HG02938 (cell line): Measurements from ENCODE around the gene HHEX.
A peak's percentile ranks its signal among the peaks of the same experiment; 100 is the strongest.
"Not testable (repeated sequence)": the region's sequence is repeated elsewhere in the genome, so short reads cannot be mapped to it uniquely, and the experiment has no call there.

Experiments
- ATAC-seq: cut with Tn5 transposase; IDR thresholded peaks from one replicate; pipeline ENCODE4 v1.9.1; 2021; ENCODE audit warnings: mild to moderate bottlenecking, moderate library complexity; ENCODE audit not compliant: unreplicated experiment

HHEX gene

DNA sequence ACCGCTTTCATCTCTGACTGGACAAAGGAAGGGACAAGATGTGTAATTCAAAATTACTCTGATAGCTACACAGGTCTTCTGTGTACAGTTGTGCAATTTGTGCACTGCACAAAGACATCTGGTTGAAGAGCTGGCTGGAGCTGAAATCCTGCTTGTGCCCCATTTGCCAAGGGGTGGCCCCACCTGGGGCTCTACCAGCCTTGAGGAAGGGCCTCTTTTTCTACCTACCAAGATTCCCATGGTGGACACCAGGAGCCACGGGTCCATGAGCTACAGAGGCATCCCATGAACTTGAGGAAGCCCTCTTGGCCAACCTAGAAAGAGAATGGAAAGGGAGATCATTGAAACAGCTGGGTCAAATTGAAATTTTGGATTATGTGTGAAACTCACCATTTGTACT, 43.2 kb downstream of the HHEX start:
- no peak for ATAC-seq

DNA sequence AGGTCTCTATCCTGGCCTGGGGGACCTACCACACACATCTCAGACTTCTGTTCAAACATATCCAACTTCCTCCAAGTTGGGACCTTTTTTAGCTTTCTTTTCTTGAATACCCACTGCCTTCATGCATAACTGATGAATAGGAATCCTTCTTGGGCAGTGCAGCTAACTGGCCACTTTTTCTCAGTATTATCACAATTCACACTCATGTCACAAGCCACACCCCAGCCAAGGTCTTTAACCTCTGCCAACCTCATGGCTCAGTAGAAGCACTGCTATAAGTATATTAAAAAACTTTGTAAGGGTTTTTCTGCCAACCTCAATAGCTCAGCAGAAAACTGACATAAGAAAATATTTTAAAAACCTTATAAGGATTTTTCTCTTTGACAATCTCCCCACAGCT, 44.5 kb downstream of the HHEX start:
- no peak for ATAC-seq

DNA sequence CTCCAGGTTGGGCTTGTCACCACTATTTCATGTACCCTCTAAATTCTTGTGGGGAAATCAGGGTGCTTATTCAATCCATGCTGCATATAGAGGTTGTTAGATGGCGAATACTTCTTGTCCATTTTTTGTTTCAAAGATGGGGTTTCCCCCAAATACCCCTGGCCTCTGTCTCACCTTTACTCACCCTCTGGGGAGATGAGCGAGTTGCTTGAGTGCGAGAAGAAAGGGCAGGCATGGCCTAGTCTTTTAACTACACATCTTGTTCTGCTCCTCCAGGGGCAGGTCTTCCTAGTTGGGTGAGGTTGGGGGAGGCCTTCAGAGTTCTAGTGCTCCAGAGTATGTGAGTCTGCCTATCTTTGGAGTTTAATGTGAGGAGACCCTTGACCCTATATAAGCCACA, 46.2 kb downstream of the HHEX start:
- ATAC-seq = no peak

DNA sequence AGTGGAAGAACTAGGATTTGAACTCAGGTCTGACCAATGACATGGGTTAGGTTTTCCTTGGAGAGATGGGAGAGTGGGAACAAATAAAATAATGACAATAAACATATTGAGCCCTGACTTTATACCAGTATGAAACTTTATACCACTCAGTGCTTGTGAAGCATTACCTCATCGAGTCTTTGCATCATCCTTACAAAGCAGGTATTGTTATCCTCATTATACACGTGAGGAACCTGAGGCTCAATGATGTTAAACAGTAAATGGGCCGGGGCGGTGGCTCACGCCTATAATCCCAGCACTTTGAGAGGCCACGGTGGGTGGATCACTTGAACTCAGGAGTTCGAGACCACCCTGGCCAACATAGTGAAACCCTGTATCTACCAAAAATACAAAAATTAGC, 47.7 kb downstream of the HHEX start:
- ATAC-seq = no peak

DNA sequence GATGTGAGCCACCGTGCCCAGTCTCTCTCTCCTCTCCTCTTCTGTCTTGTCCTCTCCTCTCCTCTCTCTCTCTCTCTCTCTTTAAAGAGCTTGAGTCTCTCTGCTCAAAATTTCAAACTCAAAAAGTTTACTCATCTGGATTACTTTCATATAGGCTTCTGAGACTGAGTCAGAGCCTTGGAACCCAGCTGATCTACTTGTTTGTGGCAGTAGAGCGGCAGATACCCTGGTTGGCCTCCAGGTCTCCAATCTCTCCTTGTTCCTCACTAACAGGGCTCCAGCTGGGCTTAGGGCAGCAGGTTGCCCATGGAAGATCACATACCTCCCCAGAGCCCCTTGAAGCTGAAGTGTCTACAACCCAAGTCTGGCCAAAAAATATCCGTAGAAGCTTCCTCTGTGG, 51.0 kb downstream of the HHEX start:
- ATAC-seq = no peak

DNA sequence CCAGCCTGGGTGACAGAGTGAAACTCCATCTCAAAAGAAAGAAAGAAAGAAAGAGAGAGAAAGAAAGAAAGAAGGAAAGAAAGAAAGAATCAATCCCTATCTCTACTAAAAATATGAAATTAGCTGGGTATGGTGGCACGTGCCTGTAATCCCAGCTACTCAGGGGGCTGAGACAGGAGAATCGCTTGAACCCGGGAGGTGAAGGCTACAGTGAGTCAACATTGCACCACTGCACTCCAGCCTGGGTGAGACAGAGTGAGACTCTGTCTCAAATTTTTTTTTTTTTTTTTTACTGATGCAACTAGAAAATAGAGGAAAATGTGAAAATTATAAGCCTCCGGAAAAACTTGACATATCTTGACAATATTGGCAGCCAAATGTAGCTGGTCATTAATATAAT, 52.0 kb downstream of the HHEX start:
- not testable (repeated sequence) for ATAC-seq

DNA sequence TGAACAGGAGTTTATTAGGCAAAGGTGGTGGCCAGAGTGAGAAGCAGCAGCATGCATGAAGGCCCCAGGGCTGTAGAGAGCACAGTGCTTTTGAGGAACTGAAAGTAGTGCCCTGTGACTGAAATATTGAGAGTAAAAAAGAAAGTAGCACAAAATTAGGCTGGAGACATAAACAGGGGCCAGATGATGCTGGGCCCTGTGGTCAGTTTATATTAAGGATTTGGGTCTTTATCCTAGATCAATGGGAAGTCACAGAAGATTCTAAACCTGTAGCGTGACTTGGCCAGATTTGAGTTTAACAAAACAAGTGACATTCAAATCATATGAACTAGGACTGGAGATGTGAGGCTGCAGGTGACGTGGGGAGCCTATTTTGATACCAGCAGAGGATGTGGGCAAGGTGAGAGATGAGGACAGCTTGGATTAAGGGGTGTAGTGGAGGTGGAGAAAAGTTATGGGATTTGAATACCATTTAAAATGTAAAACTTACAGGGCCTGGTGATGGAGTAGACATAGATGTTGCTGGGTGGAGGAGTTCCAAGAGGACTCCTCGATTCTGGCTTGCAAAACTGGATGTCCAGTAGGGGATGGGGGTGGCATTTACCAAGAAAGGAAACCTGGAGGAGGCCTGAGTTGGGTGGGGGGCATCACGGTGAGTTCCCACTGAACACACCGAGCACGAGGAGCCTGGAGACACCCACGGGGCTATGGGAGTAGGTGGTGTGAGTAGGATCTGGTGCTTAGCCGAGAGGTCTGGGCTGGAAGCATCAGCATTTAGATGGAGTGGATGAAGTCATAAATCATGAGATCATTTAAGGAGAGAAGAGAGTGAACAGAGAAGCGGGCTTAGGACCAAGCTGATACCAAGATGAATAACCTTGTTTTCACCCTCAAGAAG, 52.8 kb downstream of the HHEX start:
- ATAC-seq = peak; percentile 96
